Uterus (tissue), 2 donors: ENCODE results near the gene KAZALD1.

Source experiments
- CTCF ChIP-seq, 4 experiments: fragments of 200-600 bp in 2 of 4; fragments of 450-650 bp in 2 of 4; sonication (generic) in 2 of 4; IDR thresholded peaks; one replicate each; pipeline ENCODE4 v1.5.1; 2016 to 2019; ENCODE audit warnings: antibody characterized with exemption in 4 of 4, mild to moderate bottlenecking in 2 of 4, moderate library complexity in 1 of 4
- POLR2A ChIP-seq, 2 donors: fragments of 450-650 bp; IDR thresholded peaks; one replicate each; pipeline ENCODE4 v1.6.1; 2016; ENCODE audit warnings: antibody characterized with exemption in 2 of 2, mild to moderate bottlenecking in 1 of 2, moderate library complexity in 1 of 2

DNA sequence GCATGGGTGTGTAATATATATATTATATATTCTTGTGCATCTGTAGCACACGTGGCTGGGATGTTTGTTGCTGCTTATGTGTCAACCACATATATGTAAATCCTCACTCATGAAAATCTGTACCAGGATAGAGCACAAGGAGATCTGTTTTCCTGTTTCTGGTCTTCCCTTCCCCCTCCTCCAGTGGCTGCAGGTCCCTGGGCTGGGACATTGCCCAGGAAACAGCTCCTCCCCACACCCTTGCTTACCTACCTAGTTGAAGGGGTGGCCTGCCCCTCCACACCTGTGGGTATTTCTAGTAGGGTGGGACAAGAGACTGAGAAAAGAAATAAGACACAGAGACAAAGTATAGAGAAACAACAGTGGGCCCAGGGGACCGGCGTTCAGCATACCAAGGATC, 28.5 kb upstream of the KAZALD1 start:
- TF ChIP-seq CTCF (IDR thresholded peaks at IDR 0.05) (no peak), POLR2A (IDR thresholded peaks at IDR 0.05) (no peak)
